KBM-7 (cell line): ENCODE measurements around the gene EFHC2.
A peak's percentile ranks its signal among the peaks of the same experiment; 100 is the strongest.
"Not testable (repeated sequence)": the region's sequence is repeated elsewhere in the genome, so short reads cannot be mapped to it uniquely, and the experiment has no call there.

ENCODE experiments used
- DNase-seq: peaks from one replicate; pipeline ENCODE4 v3.0.0-alpha.2; 2015
- in situ Hi-C: fragments of 300-500 bp; cut with MboI; formaldehyde crosslinking; loops from 2 replicates; pipeline ENCODE4 v1.14.3; 2020; ENCODE audit warnings: low sequenced_read_pairs, low pct_unique_long_range_greater_than_20kb, mixed read lengths

The EFHC2 gene

DNA sequence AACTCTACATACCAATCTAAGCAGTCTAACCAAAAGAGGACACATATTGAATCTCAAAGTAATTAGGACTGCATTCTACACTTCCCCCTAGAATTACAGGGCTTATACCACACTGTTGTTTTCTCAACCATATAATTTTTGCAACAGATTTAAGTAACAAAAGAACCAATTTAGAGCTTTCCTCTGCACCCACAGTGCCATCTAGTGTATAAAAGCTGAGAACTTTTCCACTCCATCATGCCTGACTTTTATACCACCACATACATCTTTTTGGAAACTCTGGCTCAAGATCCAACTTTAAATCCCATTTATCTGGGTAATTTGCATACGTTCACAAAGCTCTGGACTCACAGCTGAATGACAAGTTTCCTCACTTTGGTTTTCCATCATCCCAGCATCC, 99.5 kb downstream of the EFHC2 start:
- peak; percentile 77 for DNase-seq
- in situ Hi-C loops = no loop called here

DNA sequence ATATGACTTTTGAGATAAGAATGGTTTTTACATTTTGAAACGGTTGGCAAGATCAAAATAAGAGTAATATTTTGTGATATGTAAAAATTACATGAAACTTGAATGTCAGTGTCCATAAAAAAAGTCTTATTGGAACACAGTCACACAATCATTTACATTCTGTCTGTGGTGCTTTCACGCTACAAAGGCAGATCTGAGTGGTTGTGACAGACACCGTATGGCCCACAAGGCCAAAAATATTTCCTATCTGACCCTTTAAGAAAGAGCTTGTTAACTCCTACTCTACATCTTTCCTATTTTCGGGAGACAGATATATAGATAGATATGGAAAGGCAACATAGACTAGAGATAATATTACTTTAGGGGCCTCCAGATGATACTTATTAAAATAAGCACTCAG, 101.9 kb downstream of the EFHC2 start:
- DNase-seq = no peak
- in situ Hi-C loops = no loop called here

DNA sequence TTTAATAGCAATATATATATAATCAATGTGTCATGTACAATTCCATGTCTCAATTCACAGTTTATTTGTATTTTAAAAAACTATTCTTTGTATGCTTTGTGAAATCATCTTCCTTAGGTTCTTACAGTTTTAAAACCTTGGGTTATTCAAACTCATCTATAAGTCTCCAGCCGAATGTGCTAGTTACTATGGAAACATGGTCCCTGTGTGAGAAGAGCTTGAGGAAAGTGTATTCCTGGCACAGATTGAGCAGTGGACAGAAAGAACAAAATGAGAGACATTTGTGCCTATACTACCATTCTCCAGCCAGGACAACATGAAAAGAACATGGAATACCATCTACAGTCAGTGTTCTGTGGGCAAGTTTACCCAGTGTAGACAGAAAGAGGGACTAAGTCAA, 103.4 kb downstream of the EFHC2 start:
- in situ Hi-C loops = no loop called here
- no peak for DNase-seq

DNA sequence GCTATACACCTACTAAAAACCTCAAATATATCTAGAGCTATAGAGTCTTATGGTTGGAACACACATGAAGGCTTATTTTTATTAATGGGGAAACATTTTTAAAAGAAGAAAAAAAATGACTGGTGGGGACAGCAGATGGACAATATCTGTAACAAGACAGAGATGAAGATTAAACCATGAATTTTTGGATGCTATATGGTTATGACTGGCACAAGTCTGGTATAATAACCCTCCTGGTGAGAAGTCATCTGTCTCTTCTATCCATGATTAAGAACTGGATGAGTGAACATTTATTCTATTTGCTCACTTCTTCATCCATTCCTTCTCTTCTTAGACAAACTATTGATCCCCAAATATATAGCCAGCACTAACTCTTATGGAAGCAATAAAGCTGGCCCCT, 104.4 kb downstream of the EFHC2 start:
- DNase-seq = no peak
- in situ Hi-C loops = no loop called here

DNA sequence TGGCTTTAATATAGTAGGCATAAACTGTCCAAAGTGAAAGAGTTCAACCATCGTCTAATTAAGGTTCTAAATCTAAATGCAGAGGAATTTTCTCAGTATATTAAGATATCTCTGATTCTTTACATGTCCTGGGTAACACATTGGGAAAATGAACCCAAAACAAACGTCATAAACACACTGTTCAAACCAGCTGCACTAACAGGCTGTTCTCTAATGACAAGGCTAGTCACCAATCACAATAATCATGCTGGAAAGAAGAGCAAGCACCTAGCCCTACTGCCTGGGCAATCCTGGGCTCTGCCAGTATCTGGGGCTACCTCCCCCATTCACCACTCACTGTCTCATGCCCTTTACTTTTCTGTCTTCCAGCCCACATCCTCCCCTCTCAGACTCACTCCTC, 107.9 kb downstream of the EFHC2 start:
- no peak for DNase-seq
- in situ Hi-C loops = no loop called here

DNA sequence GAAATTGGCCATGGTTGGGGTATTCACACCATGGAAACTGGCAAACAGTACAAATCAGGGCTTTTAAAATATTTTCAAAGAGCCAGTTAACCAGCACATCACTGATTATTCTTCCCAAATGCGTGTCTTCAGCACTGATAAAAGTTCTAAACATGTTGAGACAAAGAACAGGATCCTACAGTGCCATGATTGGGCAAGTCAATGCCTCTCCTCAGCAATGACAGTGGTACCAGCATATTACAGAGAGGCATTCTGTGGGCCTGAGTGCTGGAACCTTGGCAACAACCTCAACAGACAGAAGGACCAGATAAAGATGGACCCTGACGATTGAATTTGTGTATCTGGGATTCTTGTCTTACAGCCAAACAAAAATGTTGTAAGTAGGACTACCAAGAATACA, 108.9 kb downstream of the EFHC2 start:
- in situ Hi-C loops = no loop called here
- no peak for DNase-seq

DNA sequence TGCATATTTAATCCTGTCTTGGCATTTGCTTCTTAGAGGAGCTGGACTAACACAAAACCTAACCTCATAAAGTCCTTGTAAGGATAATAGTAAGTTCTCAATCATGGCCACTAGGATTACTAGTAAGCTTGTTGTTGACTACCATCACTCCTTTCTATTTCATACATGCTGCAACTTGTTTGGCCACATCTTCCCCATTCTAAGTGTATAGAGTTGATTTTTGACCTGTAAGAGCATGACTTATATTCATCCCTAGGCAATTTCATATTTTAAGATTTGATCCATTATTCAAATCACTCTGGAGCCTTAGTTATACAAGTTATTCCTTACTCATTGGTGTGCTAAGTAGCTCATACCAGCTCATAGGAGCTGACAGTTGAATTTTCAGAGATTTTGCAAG, 109.4 kb downstream of the EFHC2 start:
- in situ Hi-C loops = no loop called here
- no peak for DNase-seq

DNA sequence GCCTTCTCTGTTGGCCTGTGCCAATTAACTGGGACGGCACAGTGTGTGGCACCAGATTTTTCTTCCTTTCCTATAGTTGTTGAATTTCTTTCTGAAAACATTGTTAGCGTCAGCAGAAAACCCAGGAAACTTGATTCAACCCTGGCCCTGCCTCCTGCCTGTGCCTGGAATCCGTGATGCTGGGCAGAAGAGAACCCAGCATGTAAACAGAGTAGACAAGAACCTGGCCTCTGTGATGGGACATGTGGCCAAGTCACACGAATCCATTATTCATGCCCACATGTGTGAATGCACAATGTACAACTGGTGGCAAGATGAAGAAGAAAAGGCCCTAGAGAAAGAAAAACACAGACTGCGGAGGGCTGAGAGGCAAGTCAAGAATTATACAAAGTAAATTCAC, 111.4 kb downstream of the EFHC2 start:
- in situ Hi-C loops = no loop called here
- DNase-seq = no peak

DNA sequence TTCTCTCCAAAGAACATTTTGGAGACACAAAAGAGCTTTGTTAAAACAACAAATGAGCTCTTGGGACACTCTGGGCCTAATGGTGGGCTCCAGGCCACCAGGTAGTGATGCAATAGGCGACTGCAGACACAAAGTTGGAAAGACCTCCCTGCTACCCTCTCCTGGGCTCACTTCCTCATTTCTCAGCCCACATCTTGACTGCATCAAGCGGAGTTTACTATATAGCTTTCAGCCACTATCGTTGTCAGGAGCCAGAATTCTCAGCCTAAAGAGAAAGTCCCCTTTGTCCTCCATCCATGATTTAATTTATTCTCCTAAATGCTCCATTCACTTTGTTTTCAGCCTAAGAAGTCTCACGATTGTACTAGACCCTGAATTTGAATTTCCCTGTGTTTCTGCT, 114.9 kb downstream of the EFHC2 start:
- DNase-seq = peak; percentile 67
- in situ Hi-C loops = no loop called here

DNA sequence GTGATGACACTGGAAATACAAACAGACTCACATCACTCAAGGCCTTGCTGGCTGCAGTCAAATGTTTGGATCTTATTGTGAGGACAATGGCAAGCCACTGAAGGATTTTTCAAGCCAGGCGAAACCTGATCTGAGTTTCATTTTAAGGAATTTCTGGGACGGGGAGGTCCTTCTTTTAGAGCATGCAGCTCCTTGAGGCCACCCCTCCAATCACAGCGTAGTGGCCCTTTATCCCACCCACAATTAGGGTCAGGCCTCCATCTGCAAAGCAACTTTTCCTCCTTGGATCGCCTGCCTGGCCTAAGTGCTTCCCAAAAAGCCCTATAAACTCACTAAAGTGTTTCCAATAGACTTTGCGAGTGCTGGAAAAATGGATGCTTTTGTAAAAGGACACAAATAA, 115.5 kb downstream of the EFHC2 start:
- DNase-seq = no peak
- in situ Hi-C loops = no loop called here

DNA sequence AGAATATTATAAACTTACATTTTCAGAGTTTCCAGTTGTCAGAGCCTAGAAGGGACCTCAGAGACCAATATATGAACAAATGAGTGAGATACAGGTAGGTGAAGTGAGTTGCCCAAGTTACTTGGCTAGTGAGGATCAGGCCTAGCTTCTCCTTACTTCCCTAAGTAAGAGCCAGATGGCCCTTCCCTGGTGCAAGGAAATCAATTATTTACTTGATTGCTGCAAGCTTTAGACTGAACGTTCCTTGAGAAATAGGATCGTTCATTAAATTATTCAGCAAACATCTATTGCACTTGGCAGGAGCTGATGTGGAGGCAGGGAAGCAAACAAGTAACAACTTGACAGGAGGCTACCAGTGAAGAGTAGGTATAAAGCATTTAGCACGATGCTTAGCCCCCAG, 117.8 kb downstream of the EFHC2 start:
- in situ Hi-C loops = no loop called here
- no peak for DNase-seq

DNA sequence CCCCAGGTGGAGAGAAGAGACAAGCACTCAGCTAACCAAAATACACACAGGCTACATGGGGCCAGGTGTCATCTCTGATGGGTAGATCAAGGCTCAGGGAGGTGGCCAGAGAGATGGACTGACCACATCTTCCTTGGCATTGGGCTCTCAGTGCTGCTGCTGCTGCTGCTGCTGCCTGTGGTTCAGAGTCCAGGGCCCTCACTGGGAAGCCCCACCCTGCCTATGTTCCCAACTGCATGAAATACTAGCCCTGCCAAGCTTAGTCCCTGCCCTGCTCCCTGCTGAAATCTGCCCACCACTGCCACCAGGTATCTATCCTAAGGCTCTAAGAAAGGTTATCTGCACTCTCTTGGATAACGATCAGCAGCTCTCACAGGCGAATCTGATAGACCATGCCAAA, 118.7 kb downstream of the EFHC2 start:
- no peak for DNase-seq
- in situ Hi-C loops = no loop called here

DNA sequence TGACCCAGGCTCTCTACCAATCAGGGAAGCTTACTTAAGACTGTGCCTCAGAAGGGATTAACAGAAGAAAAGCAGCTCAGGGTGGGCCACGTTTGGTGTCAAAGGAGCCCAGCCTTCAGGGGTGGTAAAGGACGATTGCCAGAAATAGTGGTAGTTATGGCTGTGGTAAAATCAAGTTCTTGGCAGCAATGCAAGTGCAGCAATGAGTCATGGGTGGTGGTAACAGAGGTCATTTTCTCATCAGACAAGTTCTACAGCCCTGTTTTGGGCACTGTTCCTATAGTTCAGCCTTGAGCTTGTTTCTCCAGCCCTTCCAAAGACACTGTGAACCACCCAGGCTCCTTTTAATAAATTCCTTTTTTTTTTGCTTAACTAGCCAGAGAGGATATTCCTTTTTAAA, 120.3 kb downstream of the EFHC2 start:
- no peak for DNase-seq
- in situ Hi-C loops = no loop called here

DNA sequence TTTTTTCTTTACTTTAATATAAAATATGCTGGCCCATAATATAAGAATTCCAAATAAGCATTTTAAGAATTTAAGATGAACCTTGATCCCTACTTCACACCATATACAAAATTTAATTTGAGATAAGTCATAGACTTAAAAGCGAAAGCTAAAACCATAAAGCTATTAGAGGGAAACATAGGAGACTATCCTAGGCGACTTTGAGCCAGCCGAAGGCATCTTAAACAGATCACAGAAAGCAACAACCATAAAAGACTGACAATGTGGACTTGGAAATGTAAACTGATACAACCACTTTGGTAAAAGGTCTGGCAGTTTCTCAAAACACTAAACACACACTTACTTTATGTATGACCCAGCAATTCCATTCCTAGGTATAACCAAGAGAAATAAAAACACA, 125.0 kb downstream of the EFHC2 start:
- no peak for DNase-seq

DNA sequence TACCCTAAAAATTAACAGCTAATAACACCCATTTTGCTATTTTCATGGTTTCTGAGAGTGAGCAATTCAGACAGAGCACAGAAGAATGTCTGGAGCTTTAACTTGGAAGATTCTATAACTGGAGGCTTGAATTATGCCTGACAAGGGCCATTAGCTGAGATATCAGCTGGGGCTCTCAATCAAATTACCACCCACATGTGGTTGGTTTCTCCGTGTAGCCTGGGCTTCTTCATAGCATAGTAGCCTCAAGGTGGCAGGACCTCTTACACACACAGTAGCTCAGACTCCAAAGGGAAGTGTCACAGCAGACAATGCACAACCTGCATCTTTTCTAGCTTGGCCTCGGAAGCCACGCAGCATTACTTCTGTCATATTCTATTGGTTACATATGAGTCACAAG, 127.3 kb downstream of the EFHC2 start:
- in situ Hi-C loops = no loop called here
- no peak for DNase-seq

More for the DNA sequence above, 125.0 kb downstream of the EFHC2 start:
- in situ Hi-C loops = no loop called here

DNA sequence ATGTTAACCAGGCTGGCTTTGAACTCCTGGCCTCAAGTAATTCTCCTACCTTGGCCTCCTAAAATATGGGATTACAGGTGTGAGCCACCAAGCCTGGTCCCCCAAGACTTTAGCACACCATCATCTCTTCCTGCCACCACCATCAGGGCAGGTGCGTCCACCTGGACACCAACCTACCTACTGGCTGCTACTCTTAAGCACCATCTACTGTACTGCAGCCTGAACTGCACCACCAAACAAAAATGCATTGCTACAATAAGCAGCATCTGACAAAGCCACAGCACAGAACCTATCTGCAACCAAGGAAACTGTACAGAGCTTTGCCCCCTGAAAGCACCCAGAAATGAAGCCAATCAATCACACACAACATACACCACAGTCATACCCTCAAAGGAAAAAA, 139.7 kb downstream of the EFHC2 start:
- in situ Hi-C loops = no loop called here
- DNase-seq = no peak

DNA sequence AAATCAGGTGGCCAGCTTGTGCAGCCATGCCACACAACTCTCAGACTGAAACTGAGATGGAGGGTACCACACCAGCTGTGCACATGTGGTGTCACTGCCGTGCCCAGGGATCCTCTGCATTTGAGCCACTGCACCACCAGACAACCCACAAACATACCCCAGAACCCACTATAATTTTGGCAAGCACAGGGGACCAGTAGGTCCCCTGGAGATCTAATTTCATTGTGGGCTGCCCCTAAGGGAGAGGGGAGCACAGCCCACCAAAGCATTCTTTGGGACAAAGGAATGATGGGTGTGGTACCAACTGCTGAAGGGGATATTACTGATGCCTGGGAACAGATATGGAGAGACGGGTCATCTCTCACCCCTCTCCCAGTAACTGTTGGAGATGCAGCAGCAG, 140.9 kb downstream of the EFHC2 start:
- in situ Hi-C loops = no loop called here
- no peak for DNase-seq

DNA sequence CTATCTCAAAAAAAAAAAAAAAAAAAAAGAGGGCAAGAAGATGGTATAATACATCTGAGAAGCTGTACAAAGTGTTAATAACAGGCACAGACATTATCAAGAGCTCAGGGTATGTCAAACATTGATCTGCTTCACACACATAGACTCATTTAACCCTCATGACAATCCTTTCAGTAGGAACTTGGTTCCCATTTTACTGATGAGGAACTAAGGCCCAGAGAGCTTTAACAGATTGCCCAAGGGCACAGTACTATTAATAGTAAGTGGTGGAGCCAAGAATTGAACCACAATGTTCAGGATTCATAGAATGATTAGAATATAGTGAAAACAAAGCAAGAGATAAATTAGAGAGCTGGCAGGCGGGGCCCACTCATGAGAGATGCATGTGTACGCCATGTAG, 154.4 kb downstream of the EFHC2 start:
- in situ Hi-C loops = no loop called here
- no peak for DNase-seq

DNA sequence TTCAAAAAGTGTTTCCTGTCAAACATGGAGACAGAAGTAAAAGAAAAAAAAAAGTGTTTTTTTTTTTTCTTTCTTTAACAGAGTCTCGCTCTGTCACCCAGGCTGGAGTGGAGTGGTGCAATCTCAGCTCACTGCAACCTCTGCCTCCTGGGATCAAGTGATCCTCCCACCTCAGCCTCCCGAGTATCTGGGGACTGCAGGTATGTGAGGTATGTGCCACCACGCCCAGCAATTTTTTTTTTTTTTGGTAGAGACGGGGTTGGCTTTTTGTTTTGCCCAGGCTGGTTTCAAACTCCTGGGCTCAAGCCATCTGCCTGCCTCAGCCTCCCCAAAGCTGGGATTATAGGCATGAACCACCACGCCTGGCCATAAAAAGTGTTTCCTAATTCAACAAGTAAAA, 155.6 kb downstream of the EFHC2 start:
- in situ Hi-C loops, DNase-seq: not testable (repeated sequence)

DNA sequence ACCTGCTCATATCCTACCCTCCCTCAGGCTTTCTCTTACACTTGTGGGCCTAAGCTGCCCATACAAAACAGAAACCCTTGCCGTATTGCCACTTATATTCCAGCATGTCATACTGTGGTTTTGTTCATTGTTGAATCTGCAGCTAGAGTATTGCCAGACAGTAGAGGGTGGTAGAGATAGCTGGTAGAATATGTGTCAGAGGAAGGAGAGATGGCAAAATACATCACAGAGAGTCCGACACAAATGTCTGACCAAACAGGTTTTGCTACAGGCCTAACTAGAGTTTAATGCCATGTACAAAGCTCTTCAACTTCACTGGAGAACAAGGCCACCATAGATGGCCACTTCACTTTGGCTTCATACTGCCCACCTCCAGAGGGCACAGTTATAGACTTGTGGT, 160.1 kb downstream of the EFHC2 start:
- peak; percentile 2 for DNase-seq

DNA sequence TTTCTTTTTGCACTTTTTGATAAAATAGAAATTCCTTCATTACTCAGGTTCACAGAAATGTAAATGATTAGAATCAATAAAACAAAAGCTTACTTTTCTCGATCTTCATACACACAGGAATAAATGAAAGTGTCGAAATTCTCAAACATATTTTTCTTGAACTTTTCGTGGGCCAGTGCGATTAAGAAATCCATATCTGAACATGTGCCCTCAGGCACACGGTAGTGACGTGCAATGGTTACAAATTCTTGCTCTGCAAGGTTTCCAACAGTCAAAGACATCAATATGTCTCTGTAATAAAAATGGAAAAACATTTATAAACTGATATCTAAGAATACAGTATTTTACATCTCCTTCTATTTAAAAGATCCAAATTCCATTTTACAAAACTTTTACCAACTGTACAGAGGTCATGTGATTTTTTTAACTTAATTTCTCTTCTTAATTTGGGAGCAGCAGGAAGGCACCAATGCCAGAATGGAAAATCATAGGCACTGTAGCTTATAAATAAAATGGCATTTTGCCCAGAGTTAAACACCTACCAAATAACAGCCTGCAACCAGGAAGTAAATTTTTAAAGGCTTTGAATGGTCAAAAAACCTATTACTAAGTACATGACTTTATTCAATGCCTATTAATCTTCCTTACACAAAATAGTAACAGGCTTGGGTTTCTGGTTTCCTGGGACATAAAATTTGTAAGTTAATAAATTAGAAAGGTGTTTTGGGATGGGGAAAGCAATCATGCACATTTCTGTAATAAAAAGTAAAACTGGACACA, 165.0 kb downstream of the EFHC2 start:
- in situ Hi-C loops = no loop called here

More for the DNA sequence above, 160.1 kb downstream of the EFHC2 start:
- in situ Hi-C loops = no loop called here

More for the DNA sequence above, 165.0 kb downstream of the EFHC2 start:
- DNase-seq = no peak
